GM20431 (cell line): ENCODE data around the gene TCEAL9.
"Not testable (repeated sequence)": the region's sequence is repeated elsewhere in the genome, so short reads cannot be mapped to it uniquely, and the experiment has no call there.

ENCODE experiments used
- in situ Hi-C: fragments of 300-500 bp; cut with MseI, MboI; formaldehyde crosslinking; loops from one replicate; pipeline ENCODE4 v1.15.0; 2020; ENCODE audit warnings: low sequenced_read_pairs; ENCODE audit not compliant: unreplicated experiment

Gene TCEAL9

GRCh38 chrX:103372886-103373285 is 16.6 kb downstream of the TCEAL9 start:
- in situ Hi-C loops: no loop called here

GRCh38 chrX:103373581-103373980 is 17.3 kb downstream of the TCEAL9 start:
- in situ Hi-C loops: no loop called here

GRCh38 chrX:103376118-103376978 is 20.0 kb downstream of the TCEAL9 start, which contains the start of gene BEX3:
Gene BEX3 (plus strand): TSS chrX:103376538. CDS start chrX:103377522, 984 bp downstream.
- in situ Hi-C loops: no loop called here

- in situ Hi-C loops: no loop called here
Measured at GRCh38 chrX:103376979-103377324, 20.6 kb downstream of the TCEAL9 start.

GRCh38 chrX:103378990-103379389 is 22.7 kb downstream of the TCEAL9 start:
- in situ Hi-C loops: no loop called here

GRCh38 chrX:103382877-103383276 is 26.6 kb downstream of the TCEAL9 start:
- in situ Hi-C loops: no loop called here

GRCh38 chrX:103384672-103385071 is 28.4 kb downstream of the TCEAL9 start:
- in situ Hi-C loops: no loop called here

- in situ Hi-C loops: not testable (repeated sequence)
Measured at GRCh38 chrX:103385283-103385830, 29.1 kb downstream of the TCEAL9 start.

GRCh38 chrX:103386332-103386731 is 30.0 kb downstream of the TCEAL9 start:
- in situ Hi-C loops: no loop called here

- in situ Hi-C loops: no loop called here
Measured at GRCh38 chrX:103393487-103393886, 37.2 kb downstream of the TCEAL9 start.

- in situ Hi-C loops: no loop called here
Measured at GRCh38 chrX:103396186-103396585, 39.9 kb downstream of the TCEAL9 start.

- in situ Hi-C loops: no loop called here
Measured at GRCh38 chrX:103396660-103397059, 40.4 kb downstream of the TCEAL9 start.

- in situ Hi-C loops: no loop called here
Measured at GRCh38 chrX:103397707-103398106, 41.4 kb downstream of the TCEAL9 start.

GRCh38 chrX:103398421-103398864 is 42.1 kb downstream of the TCEAL9 start:
- in situ Hi-C loops: no loop called here

- in situ Hi-C loops: no loop called here
Measured at GRCh38 chrX:103399744-103400143, 43.4 kb downstream of the TCEAL9 start.

- in situ Hi-C loops: no loop called here
Measured at GRCh38 chrX:103400931-103401330, 44.6 kb downstream of the TCEAL9 start.

GRCh38 chrX:103404231-103405008 is 48.1 kb downstream of the TCEAL9 start:
- in situ Hi-C loops: no loop called here

- in situ Hi-C loops: no loop called here
Measured at GRCh38 chrX:103405009-103405333, 48.7 kb downstream of the TCEAL9 start.

- in situ Hi-C loops: no loop called here
Measured at GRCh38 chrX:103406256-103406655, 50.0 kb downstream of the TCEAL9 start.

- in situ Hi-C loops: no loop called here
Measured at GRCh38 chrX:103407776-103408175, 51.5 kb downstream of the TCEAL9 start.
